HG03280 (cell line): ENCODE measurements around the gene TMEM126A.

Experiments used
- ATAC-seq: cut with Tn5 transposase; IDR thresholded peaks from one replicate; pipeline ENCODE4 v1.9.1; 2021; ENCODE audit warnings: mild to moderate bottlenecking, moderate library complexity; ENCODE audit not compliant: unreplicated experiment

Gene TMEM126A

GRCh38 chr11:85694385-85694980 lies 46.7 kb downstream of the TMEM126A start:
- no peak for ATAC-seq

- ATAC-seq, result no peak
Observed at GRCh38 chr11:85695546-85695945, 47.8 kb downstream of the TMEM126A start.

- no peak for ATAC-seq
Observed at GRCh38 chr11:85697747-85698146, 50.0 kb downstream of the TMEM126A start.

GRCh38 chr11:85698195-85698594 lies 50.4 kb downstream of the TMEM126A start:
- no peak for ATAC-seq

GRCh38 chr11:85699957-85700741 lies 52.4 kb downstream of the TMEM126A start:
- ATAC-seq, result peak; percentile 76

GRCh38 chr11:85704967-85705366 lies 57.2 kb downstream of the TMEM126A start:
- ATAC-seq, result no peak

- no peak for ATAC-seq
Observed at GRCh38 chr11:85705800-85706199, 58.0 kb downstream of the TMEM126A start.
